Measurements from ENCODE around the gene MAML2. TPM values are rescaled to one million over a fixed set of nuclear protein-coding genes. Genes with fewer than 3 reads are reported as not detected.

MAML2 gene
- total and polyA plus RNA-seq, 4 donors = 0.56 to 2.1 (median 1.4) TPM

- no peaks in the 10 kb centered on the region for H3K9me3 ChIP-seq (ENCODE audit: control insufficient read depth in 4 of 4, low read length in 3 of 4)
- 85% methylated on average over 5 of the region's 5 CpGs for WGBS
- TF ChIP-seq SP1 (IDR thresholded peaks at IDR 0.05) = no peak
- TF ChIP-seq YY1 (IDR thresholded peaks at IDR 0.05) = no peak
- no peak for TF ChIP-seq RXRA (IDR thresholded peaks at IDR 0.05)
- no peak for TF ChIP-seq ATF3 (IDR thresholded peaks at IDR 0.05)
- no peak for TF ChIP-seq HNF4A (conservative IDR thresholded peaks at IDR 0.05)
- TF ChIP-seq REST (IDR thresholded peaks at IDR 0.05) = no peak
- no peak for TF ChIP-seq NR2F2 (IDR thresholded peaks at IDR 0.05)
- TF ChIP-seq EGR1 (IDR thresholded peaks at IDR 0.05; ENCODE audit: low read depth in 2 of 2) = no peak
- TF ChIP-seq, protein P1, sequence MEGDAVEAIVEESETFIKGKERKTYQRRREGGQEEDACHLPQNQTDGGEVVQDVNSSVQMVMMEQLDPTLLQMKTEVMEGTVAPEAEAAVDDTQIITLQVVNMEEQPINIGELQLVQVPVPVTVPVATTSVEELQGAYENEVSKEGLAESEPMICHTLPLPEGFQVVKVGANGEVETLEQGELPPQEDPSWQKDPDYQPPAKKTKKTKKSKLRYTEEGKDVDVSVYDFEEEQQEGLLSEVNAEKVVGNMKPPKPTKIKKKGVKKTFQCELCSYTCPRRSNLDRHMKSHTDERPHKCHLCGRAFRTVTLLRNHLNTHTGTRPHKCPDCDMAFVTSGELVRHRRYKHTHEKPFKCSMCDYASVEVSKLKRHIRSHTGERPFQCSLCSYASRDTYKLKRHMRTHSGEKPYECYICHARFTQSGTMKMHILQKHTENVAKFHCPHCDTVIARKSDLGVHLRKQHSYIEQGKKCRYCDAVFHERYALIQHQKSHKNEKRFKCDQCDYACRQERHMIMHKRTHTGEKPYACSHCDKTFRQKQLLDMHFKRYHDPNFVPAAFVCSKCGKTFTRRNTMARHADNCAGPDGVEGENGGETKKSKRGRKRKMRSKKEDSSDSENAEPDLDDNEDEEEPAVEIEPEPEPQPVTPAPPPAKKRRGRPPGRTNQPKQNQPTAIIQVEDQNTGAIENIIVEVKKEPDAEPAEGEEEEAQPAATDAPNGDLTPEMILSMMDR (IDR thresholded peaks at IDR 0.05; ENCODE audit: low read depth, low read length, missing input control) = no peak
- TF ChIP-seq FOXA2 (IDR thresholded peaks at IDR 0.05) = no peak
- TF ChIP-seq MAX (IDR thresholded peaks at IDR 0.05) = no peak
- no peak for TF ChIP-seq JUND (IDR thresholded peaks at IDR 0.05)
- TF ChIP-seq RAD21 (IDR thresholded peaks at IDR 0.05) = no peak
- TF ChIP-seq, protein P2, sequence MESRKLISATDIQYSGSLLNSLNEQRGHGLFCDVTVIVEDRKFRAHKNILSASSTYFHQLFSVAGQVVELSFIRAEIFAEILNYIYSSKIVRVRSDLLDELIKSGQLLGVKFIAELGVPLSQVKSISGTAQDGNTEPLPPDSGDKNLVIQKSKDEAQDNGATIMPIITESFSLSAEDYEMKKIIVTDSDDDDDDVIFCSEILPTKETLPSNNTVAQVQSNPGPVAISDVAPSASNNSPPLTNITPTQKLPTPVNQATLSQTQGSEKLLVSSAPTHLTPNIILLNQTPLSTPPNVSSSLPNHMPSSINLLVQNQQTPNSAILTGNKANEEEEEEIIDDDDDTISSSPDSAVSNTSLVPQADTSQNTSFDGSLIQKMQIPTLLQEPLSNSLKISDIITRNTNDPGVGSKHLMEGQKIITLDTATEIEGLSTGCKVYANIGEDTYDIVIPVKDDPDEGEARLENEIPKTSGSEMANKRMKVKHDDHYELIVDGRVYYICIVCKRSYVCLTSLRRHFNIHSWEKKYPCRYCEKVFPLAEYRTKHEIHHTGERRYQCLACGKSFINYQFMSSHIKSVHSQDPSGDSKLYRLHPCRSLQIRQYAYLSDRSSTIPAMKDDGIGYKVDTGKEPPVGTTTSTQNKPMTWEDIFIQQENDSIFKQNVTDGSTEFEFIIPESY (IDR thresholded peaks at IDR 0.05) = no peak
- no peak for TF ChIP-seq TAF1 (conservative IDR thresholded peaks at IDR 0.05)
- TF ChIP-seq GABPA (IDR thresholded peaks at IDR 0.05 in 1 of 2, conservative IDR thresholded peaks at IDR 0.05 in 1 of 2) = no peak
- no peak for DNase-seq (ENCODE audit: low spot score)
- H3K36me3 ChIP-seq (ENCODE audit: control insufficient read depth in 4 of 4, insufficient read depth in 3 of 4, low read depth in 1 of 4, low read length in 3 of 4) = no peaks in the 10 kb centered on the region
- H3K9ac ChIP-seq (ENCODE audit: low read depth in 1 of 2, low read length in 2 of 2) = no peak overlapping the region
- no peak overlapping the region for H3K4me3 ChIP-seq (ENCODE audit: low read depth in 1 of 3, low read length in 3 of 3)
- H3K27me3 ChIP-seq (ENCODE audit: control insufficient read depth in 4 of 4, insufficient read depth in 4 of 4, low read length in 3 of 4) = no peaks in the 10 kb centered on the region
- no peak overlapping the region for H3K27ac ChIP-seq (ENCODE audit: low read depth in 1 of 2, low read length in 2 of 2)
- H3K4me1 ChIP-seq (ENCODE audit: control insufficient read depth in 4 of 4, insufficient read depth in 4 of 4, low read length in 3 of 4) = no peaks in the 10 kb centered on the region
These were observed 138.1 kb downstream of the MAML2 start for GRCh38 chr11:96204721-96205459.

Data from liver (tissue), 9 donors.